GM12878 (cell line): ENCODE data around the gene MEGF11. TPM values are rescaled to one million over a fixed set of nuclear protein-coding genes. Genes with fewer than 3 reads are reported as not detected.

ENCODE experiments used
- ATAC-seq: fragments of 200-7000 bp; cut with Tn5 transposase; 3 replicates; pipeline ENCODE4 v1.9.1; 2020; ENCODE audit warnings: mild to moderate bottlenecking, moderate library complexity
- BruUV-seq: library from RNA; stranded (reverse); fragments of 400-500 nt; replicated peaks from 2 replicates; lab custom pipeline; 2021; lab: Mats Ljungman, UMichigan
- CTCF ChIA-PET: fragments of 300-600 bp; sonication (Branson Sonifier 250); formaldehyde crosslinking; extraction: SDS; loops from one replicate; lab custom pipeline; 2021; ENCODE audit warnings: inconsistent platforms; lab: Yijun Ruan, JAX
- POLR2A ChIA-PET: fragments of 350-600 bp; formaldehyde crosslinking; extraction: SDS; loops from one replicate; lab custom pipeline; 2021; ENCODE audit warnings: inconsistent platforms; lab: Charles Lee
- RAD21 ChIA-PET: fragments of 300-600 bp; sonication (Branson Sonifier 250); formaldehyde crosslinking; loops from one replicate; lab custom pipeline; 2023; ENCODE audit warnings: antibody characterized with exemption; ENCODE audit not compliant: unreplicated experiment; lab: Charles Lee
- SMC1A ChIA-PET: fragments of 300-600 bp; sonication (Branson Sonifier 250); formaldehyde crosslinking; loops from one replicate; lab custom pipeline; 2023; ENCODE audit not compliant: unreplicated experiment, uncharacterized antibody; lab: Charles Lee
- DNase-seq: peaks from one replicate; pipeline ENCODE4 v3.0.0-alpha.2; 2011; ENCODE audit warnings: low read depth, low spot score
- FAIRE-seq: peaks from 3 replicates; lab custom pipeline; 2011; peaks lifted over from hg19 to GRCh38; lab: Jason Lieb, UNC
- H2AFZ ChIP-seq: 2 replicates; pipeline ENCODE4 v1.6.0; 2011; ENCODE audit warnings: low read depth, low read length, control low read depth; ENCODE audit not compliant: control insufficient read depth
- H3K27ac ChIP-seq: 2 replicates; pipeline ENCODE4 v1.5.1; 2011; ENCODE audit warnings: control low read depth; ENCODE audit not compliant: control insufficient read depth, insufficient read depth
- H3K27me3 ChIP-seq, 2 experiments: replicated peaks in 1 of 2; 2 replicates each; pipeline versions ENCODE4 v1.6.0 to v1.6.1; 2011; ENCODE audit warnings: low read length in 1 of 2; ENCODE audit not compliant: control insufficient read depth in 2 of 2, insufficient read depth in 2 of 2
- H3K36me3 ChIP-seq, 2 experiments: 2 replicates each; pipeline ENCODE4 v1.5.1; 2011; ENCODE audit warnings: low read length in 1 of 2; ENCODE audit not compliant: control insufficient read depth in 2 of 2, insufficient read depth in 2 of 2
- H3K4me1 ChIP-seq: 2 replicates; pipeline ENCODE4 v1.6.1; 2011; ENCODE audit warnings: mild to moderate bottlenecking, low read length, moderate library complexity, mixed read lengths; ENCODE audit not compliant: control insufficient read depth, insufficient read depth
- H3K4me2 ChIP-seq: 2 replicates; pipeline ENCODE4 v1.6.0; 2011; ENCODE audit warnings: control low read depth; ENCODE audit not compliant: control insufficient read depth, insufficient read depth
- H3K4me3 ChIP-seq: fragments of 200-600 bp; sonication (generic); 2 replicates; pipeline ENCODE4 v1.5.1; 2016
- H3K79me2 ChIP-seq: 2 replicates; pipeline ENCODE4 v1.6.0; 2011; ENCODE audit warnings: low read length; ENCODE audit not compliant: control insufficient read depth, insufficient read depth
- H3K9ac ChIP-seq: 2 replicates; pipeline ENCODE4 v1.8.0; 2011; ENCODE audit warnings: low read length, control low read depth, mixed read lengths; ENCODE audit not compliant: control insufficient read depth, insufficient read depth
- H3K9me3 ChIP-seq: replicated peaks from 3 replicates; pipeline ENCODE4 v1.5.1; 2011; ENCODE audit warnings: mild to moderate bottlenecking, low read length; ENCODE audit not compliant: control insufficient read depth, insufficient read depth
- H4K20me1 ChIP-seq: 2 replicates; pipeline ENCODE4 v1.6.0; 2011; ENCODE audit not compliant: control insufficient read depth, insufficient read depth
- ASH2L ChIP-seq: fragments of 300-600, 200-600 bp; sonication (generic); IDR thresholded peaks from 2 replicates; pipeline ENCODE4 v1.6.1; 2017; ENCODE audit warnings: low read depth, mild to moderate bottlenecking, borderline replicate concordance
- EP300 ChIP-seq, 2 experiments: fragments of 150-350 bp in 1 of 2; IDR thresholded peaks; 2 replicates each; pipeline ENCODE4 v1.6.1; 2011 to 2012; ENCODE audit warnings: low read depth in 2 of 2, low read length in 2 of 2, borderline replicate concordance in 1 of 2, improper control_type of control experiment in 1 of 2, inconsistent platforms in 1 of 2; ENCODE audit not compliant: control insufficient read depth in 1 of 2
- HCFC1 ChIP-seq: fragments of 150-350 bp; IDR thresholded peaks from 2 replicates; pipeline ENCODE4 v1.6.1; 2014; ENCODE audit warnings: low read length
- MTA2 ChIP-seq: fragments of 450-650 bp; IDR thresholded peaks from 2 replicates; pipeline ENCODE4 v1.6.1; 2016; ENCODE audit warnings: low read depth, mild to moderate bottlenecking, moderate library complexity
- PAX5 ChIP-seq: IDR thresholded peaks from 2 replicates; pipeline ENCODE4 v1.6.1; 2011; ENCODE audit warnings: low read depth, low read length, borderline replicate concordance
- RAD51 ChIP-seq: fragments of 450-650 bp; IDR thresholded peaks from 2 replicates; pipeline ENCODE4 v1.6.1; 2016; ENCODE audit warnings: moderate library complexity, mild to moderate bottlenecking, inconsistent platforms
- SIN3A ChIP-seq: IDR thresholded peaks from 2 replicates; pipeline ENCODE4 v1.6.1; 2012; ENCODE audit warnings: low read depth, low read length, improper control_type of control experiment
- SMARCA5 ChIP-seq: fragments of 450-650 bp; IDR thresholded peaks from 2 replicates; pipeline ENCODE4 v1.6.1; 2017; ENCODE audit warnings: mild to moderate bottlenecking
- SPI1 ChIP-seq: IDR thresholded peaks from 2 replicates; pipeline ENCODE4 v1.6.1; 2011; ENCODE audit warnings: low read depth, mild to moderate bottlenecking, low read length, moderate library complexity, borderline replicate concordance; ENCODE audit not compliant: insufficient read depth
- SREBF1 ChIP-seq: IDR thresholded peaks from 2 replicates; pipeline ENCODE4 v1.6.1; 2012; ENCODE audit warnings: mild to moderate bottlenecking, low read length
- ZNF592 ChIP-seq: fragments of 450-650 bp; IDR thresholded peaks from 2 replicates; pipeline ENCODE4 v1.6.1; 2017; ENCODE audit warnings: mild to moderate bottlenecking, moderate library complexity
- WGBS: methylation state at CpG from one replicate; pipeline ENCODE4 v1.1.6; 2016; ENCODE audit warnings: low lambda C conversion rate; ENCODE audit not compliant: insufficient replicate concordance, insufficient coverage; ENCODE audit errors: missing lambda C conversion rate; 5-methylcytosine and 5-hydroxymethylcytosine counted together
- in situ Hi-C: fragments of 300-500 bp; cut with MboI; formaldehyde crosslinking; loops from 9 replicates; pipeline ENCODE4 v1.14.3; 2018; ENCODE audit warnings: mixed read lengths
- intact Hi-C: fragments of 100-400 bp; cut with micrococcal nuclease; formaldehyde crosslinking; loops from one replicate; pipeline ENCODE4 v1.14.2; 2022; ENCODE audit not compliant: unreplicated experiment
- polyA plus RNA-seq, 11 experiments: library from polyadenylated mRNA; depleted of rRNA in 4 of 11; unstranded in 6 of 11; stranded (reverse) in 5 of 11; fragments of >200 nt; fragmentation: Nextera tagmentation in 4 of 11; fragmentation: Illumina TruSeq in 1 of 11; extraction: Ambion mirVana in 4 of 11; extraction: Trizol in 1 of 11; gene quantifications; 1 replicate in 1 of 11; 2 replicates in 10 of 11; pipeline versions ENCODE4 v1.2.1 to v1.2.3, GENCODE V29; 2011 to 2016; ENCODE audit warnings: inconsistent platforms in 2 of 11, missing spikeins in 2 of 11, low read depth in 1 of 11
- total RNA-seq, 4 experiments: library from RNA; depleted of rRNA in 3 of 4; stranded (reverse); fragments of >200 nt in 3 of 4; fragmentation: Illumina TruSeq in 1 of 4; extraction: Trizol in 1 of 4; gene quantifications; 2 replicates each; pipeline versions ENCODE4 v1.2.1 to v1.2.3, GENCODE V29; 2013 to 2021

MEGF11 gene
- total and polyA plus RNA-seq, 10 of the 15 experiments (the other 5 are each of a cell fraction or from before 2014, with no cell fraction given) = 0.03 to 1.7 (median 0.49) TPM

- no peaks in the 10 kb centered on the region for H3K79me2 ChIP-seq
- no peak overlapping the region for H3K27ac ChIP-seq
- no peak overlapping the region for H3K4me2 ChIP-seq
- RAD21 ChIA-PET = no interaction called here
- CTCF ChIA-PET = no interaction called here
- no peak overlapping the region for H3K4me3 ChIP-seq
- FAIRE-seq (no peak), DNase-seq (no peak), ATAC-seq (no peak)
- H3K36me3 ChIP-seq = no peaks in the 10 kb centered on the region
- no peaks in the 10 kb centered on the region for H3K9me3 ChIP-seq
- H2AFZ ChIP-seq = no peak overlapping the region
- in situ Hi-C loops = no loop called here
- H3K9ac ChIP-seq = no peak overlapping the region
- no peaks in the 10 kb centered on the region; a peak in 1 of 4 replicates for H3K27me3 ChIP-seq
- intact Hi-C loops = no loop called here
- no peaks in the 10 kb centered on the region for H4K20me1 ChIP-seq
- 47% methylated on average over 4 of the region's 4 CpGs for WGBS
- H3K4me1 ChIP-seq = no peaks in the 10 kb centered on the region
- TF ChIP-seq SREBF1 = no peak
- TF ChIP-seq MTA2 = no peak
- TF ChIP-seq PAX5 = no peak
- no peak for TF ChIP-seq EP300 (IDR thresholded peaks at IDR 0.05; ENCODE audit: borderline replicate concordance in 1 of 2, control insufficient read depth in 1 of 2, low read depth in 2 of 2, low read length in 2 of 2)
- no peak for TF ChIP-seq RAD51
- no peak for TF ChIP-seq HCFC1
- TF ChIP-seq, all 136 proteins: peak for 0
- POLR2A ChIA-PET = no interaction called here
- BruUV-seq = no TSS peak
- SMC1A ChIA-PET = no interaction called here
These were observed 176.8 kb downstream of the MEGF11 start for GRCh38 chr15:66076591-66077319.

GRCh38 chr15:66075947-66076346 is 177.6 kb downstream of the MEGF11 start:
- no peaks in the 10 kb centered on the region for H3K9me3 ChIP-seq
- no peaks in the 10 kb centered on the region for H3K79me2 ChIP-seq
- FAIRE-seq (no peak), DNase-seq (no peak), ATAC-seq (no peak)
- in situ Hi-C loops (no loop called here), intact Hi-C loops (no loop called here)
- no peaks in the 10 kb centered on the region; a peak in 1 of 4 replicates for H3K27me3 ChIP-seq
- no peak overlapping the region for H3K9ac ChIP-seq
- H3K36me3 ChIP-seq = no peaks in the 10 kb centered on the region
- H3K4me2 ChIP-seq = no peak overlapping the region
- 84% methylated on average over 1 of the region's 1 CpG for WGBS
- H3K4me3 ChIP-seq = no peak overlapping the region
- no peak overlapping the region for H3K27ac ChIP-seq
- ChIA-PET POLR2A (no interaction called here), RAD21 (no interaction called here), CTCF (interaction anchor here (0.6 to 3.0 kb wide), 3 partner anchors 9 to 422 kb away, joined by 3 to 11 read pairs (median 3); no protein-coding TSS in a partner anchor), SMC1A (no interaction called here)
- H2AFZ ChIP-seq = no peak overlapping the region
- no TSS peak for BruUV-seq
- H3K4me1 ChIP-seq = no peaks in the 10 kb centered on the region
- no peaks in the 10 kb centered on the region for H4K20me1 ChIP-seq
- TF ChIP-seq SPI1 (no peak), SIN3A (no peak), ZNF592 (no peak), ASH2L (no peak), SMARCA5 (no peak)
